SK-N-MC (cell line): ENCODE results near the gene PEF1.

ENCODE experiments used
- EZH2 ChIP-seq: fragments of 200-600 bp; sonication (generic); IDR thresholded peaks from one replicate; pipeline ENCODE4 v1.6.1; 2017; ENCODE audit warnings: antibody characterized with exemption
- FOXP2 ChIP-seq: optimal IDR thresholded peaks from 2 replicates; pipeline ENCODE3; 2011; ENCODE audit warnings: mild to moderate bottlenecking, moderate library complexity; ENCODE audit not compliant: insufficient read depth; ENCODE audit errors: extremely low read length, control extremely low read depth
- POLR2AphosphoS5 ChIP-seq: IDR thresholded peaks from 2 replicates; pipeline ENCODE4 v1.6.1; 2012; ENCODE audit warnings: mild to moderate bottlenecking, low read depth, low read length, borderline replicate concordance

DNA sequence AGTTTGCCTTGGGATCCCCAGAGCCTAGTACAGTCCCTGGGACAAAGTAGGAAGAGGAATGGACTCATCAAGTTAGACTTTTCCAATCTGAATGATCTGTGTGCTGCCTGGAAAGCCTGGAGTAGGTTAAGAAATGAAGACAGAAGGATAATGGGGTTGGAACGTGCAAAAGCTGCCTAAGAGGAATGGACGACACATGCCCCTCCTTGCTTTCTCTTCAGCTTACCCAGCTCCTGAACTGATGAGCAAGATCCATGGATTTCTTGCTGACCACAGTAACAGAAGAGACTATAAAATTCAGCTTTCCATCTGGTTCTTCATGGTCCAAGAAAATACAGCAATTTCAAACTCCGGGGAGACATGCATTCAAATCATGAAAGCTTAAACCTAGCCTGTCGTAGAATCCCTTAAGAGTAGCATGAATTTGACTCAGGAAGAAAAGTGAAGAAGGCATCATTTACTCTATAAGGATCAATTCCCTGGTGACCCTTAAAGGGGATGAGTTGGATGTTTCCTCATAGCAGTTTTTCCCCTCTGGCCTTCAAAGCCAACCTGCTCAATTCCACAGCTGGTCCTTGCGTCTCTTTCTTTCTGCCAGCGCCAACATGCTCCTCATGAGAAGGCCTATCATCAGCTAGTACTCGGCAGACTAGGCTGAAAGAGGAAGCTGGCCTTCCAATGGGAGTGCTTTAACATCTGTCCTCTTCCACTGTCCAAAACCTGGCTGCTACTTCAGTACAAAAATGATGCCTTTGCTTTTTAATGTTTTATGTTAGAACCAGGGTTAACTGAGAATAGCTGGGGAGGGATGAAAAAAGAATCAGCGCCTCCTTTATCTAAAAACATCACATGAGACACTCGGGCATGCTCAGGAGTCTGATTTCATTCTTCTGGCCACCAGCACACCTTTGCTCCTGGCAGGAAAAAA lies 5.7 kb upstream of the PEF1 start:
- TF ChIP-seq EZH2 (no peak), POLR2AphosphoS5 (no peak), FOXP2 (no peak)
